NCI-H82 treated with DMSO at 0.1 percent for 48 hours (cell line): ENCODE results near the gene THAP8.

Experiments
- DNase-seq: peaks from one replicate; lab custom pipeline; 2025; ENCODE audit not compliant: unreplicated experiment; lab: John Stamatoyannopoulos, UW

Gene THAP8

DNA sequence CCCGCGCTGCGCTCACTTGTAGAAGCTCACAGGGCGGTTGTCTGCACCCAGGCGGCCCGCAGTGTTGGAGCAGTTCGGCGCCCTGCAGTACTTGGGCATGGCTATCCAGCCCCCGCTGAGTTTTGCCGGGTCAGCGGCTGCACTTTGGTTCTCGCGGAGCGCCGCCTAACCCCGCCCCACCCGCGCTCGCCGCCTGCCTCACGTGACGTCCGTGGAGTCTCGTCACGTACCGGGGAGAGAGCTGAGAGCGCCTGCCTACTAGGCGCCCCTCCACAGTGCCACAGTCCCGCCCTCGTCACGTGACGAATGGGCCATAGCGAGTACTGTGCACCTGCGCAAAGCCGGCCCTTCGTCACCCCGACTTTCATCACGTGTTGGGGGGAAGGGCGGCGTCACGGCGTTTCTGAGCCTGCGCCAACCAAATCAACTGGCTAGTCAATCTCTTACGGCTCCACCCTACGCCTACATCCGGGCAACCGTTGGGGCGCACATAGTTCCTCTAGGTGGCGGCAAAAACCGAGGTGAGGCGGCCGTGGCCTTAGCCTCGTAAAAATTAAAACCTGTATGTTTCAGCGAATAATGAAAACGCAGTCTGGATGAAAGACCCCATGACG is at the start of gene THAP8:
THAP8 (minus strand) TSS at position 167 of the 614 bp plus-strand sequence; CDS start at position 99, 68 bp downstream.
- DNase-seq, result peak; percentile 96

DNA sequence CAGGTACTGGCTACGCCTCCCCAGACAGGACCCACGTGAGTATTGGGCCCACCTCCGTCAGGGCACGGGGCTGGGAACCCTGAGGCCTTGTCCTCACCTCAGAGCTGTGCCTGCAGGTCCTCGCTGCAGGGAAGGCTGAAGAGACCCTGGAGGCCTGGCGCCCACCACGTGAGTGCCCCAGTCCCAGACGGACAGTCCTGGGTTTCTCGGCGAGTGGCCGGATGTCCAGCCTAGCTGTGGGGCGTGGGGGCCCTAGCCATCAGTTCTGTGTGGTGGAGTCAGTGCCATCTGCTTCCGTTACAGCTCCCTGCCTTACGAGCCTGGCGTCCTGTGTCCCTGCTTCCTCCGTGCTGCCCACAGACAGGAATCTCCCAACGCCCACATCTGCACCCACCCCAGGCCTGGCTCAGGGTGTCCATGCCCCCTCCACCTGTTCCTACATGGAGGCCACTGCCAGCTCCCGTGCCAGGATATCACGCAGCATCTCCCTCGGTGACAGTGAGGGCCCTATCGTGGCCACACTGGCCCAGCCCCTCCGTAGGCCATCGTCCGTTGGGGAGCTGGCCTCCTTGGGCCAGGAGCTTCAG is 49.0 kb upstream of the THAP8 start:
- no peak for DNase-seq

DNA sequence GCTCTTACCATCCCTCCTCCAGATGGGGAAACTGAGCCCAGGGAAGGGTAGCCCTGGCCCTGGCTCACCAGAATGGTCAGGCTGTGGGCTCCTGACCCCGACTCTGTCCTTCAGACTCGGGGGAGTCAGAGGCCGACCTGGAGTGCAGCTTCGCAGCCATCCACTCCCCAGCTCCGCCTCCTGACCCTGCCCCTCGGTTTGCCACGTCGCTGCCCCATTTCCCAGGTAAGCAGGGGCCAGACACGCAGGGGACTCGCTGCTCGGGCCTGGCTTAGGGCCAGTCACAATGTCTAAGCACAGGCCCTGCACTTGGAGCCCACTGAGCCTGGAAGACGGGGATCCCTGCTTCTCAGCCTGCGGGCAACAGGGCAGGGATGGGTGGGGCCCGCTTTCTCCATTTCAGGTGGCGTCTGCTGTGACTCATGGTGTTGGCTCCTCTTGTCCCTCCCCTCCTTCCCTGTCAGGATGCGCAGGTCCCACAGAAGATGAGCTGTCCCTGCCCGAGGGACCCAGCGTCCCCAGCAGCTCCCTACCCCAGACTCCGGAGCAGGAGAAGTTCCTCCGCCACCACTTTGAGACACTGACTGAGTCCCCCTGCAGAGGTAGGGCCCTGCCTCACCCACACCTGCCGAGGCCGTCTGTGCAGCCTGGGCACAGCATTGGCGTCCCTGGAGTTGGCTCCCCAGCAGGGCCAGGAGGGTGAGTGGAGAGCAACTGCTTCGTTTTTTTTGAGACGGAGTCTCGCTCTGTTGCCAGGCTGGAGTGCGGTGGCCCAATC is 47.7 kb upstream of the THAP8 start:
- no peak for DNase-seq

GRCh38 chr19:36100476-36100875 is 46.4 kb upstream of the THAP8 start:
- DNase-seq, result no peak

DNA sequence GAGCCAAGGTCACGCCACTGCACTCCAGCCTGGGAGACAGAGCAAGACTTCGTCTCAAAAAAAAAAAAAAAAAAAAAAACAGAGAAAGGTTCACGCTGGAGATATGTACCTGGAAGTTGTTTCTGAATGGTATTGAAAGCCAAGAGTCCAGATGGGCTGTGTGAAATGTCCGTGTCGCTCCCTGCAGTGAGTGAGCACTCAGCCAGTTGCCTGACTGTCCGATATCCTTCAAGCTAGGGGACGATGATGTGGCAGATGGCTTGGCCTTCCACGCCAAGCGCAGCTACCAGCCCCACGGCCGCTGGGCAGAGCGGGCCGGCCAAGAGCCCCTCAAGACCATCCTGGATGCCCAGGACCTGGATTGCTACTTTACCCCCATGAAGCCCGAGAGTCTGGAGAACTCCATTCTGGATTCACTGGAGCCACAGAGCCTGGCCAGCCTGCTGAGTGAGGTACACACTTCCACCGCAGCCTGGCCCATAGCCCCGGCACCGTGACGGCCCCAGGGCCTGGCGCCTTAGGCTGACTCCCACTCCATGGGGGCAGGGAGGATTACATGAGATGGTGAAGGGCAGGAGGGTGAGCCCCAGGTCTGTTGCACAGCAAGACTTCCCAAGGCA is 45.2 kb upstream of the THAP8 start:
- DNase-seq, result no peak

- no peak for DNase-seq
These were observed 43.0 kb upstream of the THAP8 start for GRCh38 chr19:36097036-36097435.

DNA sequence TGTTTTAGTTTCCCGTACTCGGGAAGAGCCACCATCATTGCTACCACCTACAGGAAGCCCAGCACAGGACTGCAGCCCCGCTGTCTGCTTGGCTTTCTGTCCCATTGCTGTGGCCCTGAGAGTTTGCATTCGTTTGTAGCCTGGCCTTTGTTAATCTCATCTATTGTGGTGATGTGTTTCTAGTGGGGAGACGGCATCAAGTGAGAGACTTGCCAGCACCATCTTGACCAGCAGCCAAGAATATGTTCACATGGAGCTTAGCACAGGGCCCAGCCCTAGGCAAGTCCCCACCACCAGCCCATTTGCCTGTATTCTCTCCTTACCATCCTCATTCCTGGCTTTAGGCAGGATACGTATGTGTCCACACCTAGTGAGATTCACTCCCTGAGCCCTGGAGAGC is 39.6 kb upstream of the THAP8 start:
- no peak for DNase-seq

DNA sequence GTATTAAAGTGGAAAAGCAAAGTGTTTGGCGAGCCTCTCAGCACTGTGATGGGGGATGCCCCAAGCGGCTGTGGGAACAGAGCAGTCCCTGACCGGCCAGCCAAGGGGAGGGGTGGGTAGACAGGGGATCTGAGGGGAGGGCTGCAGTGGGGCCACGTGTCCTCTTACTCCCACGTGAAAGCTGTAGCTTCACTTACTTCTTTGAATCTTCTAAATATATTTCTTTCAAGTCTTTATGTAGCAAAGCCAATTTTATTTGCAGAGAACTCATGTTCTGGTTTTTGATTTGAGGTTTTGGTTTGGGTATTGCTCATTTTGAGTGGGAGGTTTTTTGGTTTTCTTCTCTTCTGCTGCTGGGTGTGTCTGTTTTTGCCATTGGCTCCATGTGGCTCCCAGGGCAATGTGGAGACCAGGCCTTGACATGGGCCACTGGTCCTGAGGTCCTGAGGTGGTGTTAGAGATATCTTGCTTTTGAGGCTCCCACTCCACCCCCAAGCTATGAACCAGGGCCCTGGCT is 39.1 kb upstream of the THAP8 start:
- no peak for DNase-seq

GRCh38 chr19:36092566-36092965 is 38.5 kb upstream of the THAP8 start:
- no peak for DNase-seq

- DNase-seq, result no peak
These were observed 37.0 kb upstream of the THAP8 start for GRCh38 chr19:36090910-36091695.

DNA sequence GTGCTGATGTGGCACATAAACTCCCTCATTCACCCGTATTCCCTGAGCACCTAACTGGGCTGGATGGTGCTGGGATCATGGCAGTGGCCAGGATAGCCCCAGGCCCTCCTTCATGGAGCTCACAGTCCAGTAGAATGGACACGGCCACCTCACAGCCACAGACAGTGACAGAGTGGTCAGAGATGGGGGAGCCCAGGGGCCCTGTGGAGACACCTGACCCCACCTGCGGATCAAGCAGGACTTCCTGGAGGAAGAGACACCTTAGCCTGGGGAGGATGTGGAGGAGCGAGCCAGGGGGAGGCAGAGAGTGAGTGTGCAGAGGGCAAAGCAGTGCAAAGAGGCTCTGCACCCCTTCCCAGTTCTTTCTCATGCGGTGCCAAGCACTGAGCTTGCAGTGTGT is 35.8 kb upstream of the THAP8 start:
- no peak for DNase-seq

DNA sequence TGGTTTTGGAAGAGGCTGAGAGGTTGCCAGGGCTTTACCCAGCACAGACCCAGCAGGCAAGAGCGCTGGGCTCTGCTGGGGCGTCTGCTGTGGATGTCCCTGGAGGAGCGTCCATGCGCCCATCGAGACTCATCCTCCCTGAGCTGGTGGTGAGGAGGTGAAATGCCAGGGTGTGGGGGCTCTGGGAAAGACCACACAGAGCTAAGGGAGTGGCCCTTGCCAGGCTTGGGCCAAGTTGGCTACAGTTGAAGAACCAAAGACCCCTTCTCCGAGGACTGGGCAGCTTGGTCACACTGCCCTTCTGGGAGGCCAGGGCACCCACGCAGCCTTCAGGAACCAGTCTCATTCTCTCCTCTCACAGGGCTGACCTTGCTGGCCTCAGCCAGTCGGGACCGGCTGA is 32.2 kb upstream of the THAP8 start:
- DNase-seq, result no peak

DNA sequence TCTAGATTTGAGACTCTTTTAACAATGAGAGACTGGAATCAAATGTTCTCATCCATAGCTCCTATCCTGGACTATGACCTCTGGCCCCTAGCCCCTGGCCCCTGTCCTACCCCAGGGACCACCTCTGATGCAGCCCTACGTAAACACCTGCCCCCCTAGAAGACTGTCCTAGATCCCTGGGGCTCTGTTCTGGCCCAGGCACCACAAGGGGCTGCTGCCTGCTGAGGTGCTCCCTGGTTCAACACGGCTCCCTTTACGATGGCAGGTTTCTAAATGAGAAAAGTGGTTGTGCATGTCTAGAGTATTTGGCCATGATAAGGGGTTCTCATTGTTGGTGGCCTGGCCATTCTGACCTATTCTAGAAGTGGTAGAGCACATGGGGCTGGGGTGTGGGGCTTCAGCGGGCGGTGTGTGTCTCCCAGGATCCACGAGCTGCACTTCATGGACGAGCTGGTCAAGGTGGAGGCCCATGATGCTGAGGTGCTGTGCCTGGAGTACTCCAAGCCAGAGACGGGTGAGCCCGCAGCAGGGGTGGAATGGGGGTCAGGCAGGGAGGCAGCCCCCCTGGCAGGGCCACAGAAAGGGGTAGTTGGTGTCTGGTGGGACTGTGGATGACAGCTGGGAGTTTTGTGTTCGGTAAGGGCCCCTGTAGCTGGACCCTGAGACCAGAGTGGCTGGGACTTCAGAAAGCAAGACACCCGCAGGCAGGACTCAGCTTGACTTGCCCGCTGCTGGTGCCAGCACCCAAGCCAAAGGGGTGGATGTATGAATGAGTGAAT is 30.3 kb upstream of the THAP8 start:
- DNase-seq, result no peak

DNA sequence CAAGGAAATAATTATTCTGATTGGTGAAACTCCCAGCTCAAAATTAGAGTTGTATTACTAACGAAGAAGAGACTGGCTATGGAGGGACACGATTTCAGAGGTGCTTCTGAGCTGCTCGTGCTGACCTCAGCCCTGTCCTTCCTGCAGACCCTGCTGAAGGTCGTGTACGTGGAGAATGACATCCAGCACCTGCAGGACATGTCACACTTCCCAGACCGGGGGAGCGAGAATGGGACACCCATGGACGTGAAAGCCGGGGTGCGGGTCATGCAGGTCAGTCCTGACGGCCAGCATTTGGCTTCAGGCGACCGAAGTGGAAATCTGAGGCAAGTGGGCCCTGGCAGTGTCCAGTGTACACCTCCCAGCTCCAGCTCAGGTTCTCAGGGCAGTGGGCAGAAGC is 28.8 kb upstream of the THAP8 start:
- no peak for DNase-seq

DNA sequence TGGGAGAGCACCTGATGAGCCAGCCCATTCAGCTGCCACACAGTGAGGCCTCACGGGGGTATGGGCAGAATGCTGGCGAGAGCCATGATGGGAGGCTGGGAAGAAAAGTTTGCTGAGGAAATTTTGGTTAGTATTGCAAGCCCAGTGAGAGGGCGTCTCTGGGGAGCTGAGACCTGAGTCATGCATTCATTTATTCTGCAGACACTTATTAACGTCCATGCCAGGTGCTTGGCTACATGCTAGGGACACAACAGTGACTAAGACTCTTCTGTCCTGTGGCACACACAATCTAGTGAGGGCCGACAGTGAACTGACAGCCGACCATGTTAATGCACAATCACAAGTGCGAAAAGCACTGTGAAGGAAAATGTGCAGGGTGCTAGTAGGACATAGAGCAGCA is 27.8 kb upstream of the THAP8 start:
- DNase-seq, result no peak

DNA sequence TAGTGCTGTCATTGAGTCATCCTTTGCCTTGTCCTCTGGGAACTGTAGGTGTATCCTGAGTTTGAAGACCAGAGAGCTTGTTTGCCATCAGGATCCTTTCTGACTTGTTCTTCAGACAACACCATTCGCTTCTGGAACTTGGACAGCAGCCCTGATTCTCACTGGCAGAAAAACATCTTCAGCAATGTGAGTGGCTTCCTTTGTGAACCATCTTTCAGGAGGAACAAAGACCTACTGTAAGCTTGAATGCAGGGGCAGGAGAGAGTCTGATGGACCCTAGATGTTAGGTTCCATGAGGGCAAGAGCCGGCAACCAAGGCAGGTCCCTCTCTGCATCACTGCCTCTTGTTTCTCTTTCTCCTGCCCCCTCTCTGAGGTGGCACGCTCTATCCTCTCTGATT is 27.3 kb upstream of the THAP8 start:
- no peak for DNase-seq

DNA sequence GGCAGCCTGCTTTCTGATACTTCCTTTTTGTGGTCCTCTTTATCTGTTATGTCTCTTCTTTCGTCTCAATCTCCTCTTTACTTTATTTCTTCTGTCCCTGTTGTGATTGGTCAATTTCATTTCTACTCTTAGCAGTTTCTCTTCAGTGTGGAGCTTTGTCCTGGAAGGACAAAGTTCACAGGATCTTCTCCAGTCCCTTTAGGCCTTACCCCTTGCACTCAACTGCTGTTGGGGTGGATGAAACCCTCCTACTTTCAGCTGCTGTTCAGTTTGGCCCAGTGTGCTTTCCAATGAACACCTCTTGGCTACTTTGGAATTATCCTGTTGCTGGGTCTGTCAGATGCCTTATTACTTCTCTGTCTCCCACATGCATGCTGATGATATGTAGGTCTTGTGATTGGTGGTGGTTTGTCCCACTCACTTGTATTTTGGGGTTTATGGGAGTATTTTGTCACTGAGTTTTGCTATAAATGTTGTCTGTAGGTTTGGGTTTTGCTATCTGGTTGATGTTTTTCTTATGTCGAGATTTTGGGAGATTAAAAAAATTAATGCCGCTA is 25.4 kb upstream of the THAP8 start:
- no peak for DNase-seq

DNA sequence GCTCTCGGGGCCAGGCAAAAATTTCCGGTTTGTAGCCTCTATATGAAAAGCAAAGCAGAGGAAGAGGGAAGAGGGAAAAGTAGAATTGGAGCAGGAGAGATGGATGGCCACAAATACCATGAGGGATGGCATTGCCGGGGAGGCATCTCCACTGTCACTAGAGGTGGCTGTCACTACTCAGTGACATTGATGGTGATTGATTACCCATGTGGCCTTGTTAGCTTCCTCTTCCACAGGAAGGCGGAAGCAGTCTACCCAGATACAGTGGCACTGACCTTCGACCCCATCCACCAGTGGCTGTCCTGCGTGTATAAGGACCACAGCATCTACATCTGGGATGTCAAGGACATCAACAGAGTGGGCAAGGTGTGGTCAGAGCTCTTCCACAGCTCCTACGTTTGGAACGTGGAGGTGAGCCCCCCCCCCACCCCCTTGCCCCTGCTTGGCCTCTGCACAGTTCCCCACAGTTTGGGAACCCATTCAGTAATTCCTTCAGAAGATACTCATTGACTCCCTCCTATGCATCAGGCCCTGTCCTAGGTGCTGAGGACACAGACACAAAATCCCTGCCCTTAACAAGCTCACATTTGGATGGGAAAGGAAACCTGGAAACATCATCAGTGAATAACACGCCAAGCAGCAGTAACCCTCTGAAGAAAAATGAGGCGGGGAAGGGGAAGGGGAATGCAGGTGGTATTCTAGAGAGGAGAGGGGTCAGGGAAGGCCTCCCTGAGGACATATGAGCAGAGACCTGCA is 19.2 kb upstream of the THAP8 start:
- no peak for DNase-seq

DNA sequence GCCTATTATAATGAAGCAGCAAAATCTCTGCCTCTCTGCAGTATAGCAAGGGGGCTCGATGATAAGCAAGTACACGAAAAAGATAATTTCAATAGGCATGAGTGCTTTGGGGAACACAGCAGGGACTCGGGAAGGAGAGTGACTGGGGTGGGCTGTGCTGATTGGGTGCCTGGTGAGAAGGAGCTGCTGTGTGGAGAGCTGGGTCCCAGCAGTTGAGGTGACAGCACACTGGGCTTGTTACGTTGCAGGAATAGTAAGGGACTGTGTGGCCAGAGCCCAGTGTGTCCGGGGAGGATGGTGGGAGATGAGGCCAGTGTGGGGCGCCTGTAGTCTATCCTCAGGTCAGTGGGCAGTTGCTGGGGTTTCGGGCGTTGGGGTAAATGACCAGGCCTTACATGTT is 18.0 kb upstream of the THAP8 start:
- no peak for DNase-seq
